ENCODE results near the gene DGKK.
"Not testable (repeated sequence)": the region's sequence is repeated elsewhere in the genome, so short reads cannot be mapped to it uniquely, and the experiment has no call there.

Gene DGKK

DNA sequence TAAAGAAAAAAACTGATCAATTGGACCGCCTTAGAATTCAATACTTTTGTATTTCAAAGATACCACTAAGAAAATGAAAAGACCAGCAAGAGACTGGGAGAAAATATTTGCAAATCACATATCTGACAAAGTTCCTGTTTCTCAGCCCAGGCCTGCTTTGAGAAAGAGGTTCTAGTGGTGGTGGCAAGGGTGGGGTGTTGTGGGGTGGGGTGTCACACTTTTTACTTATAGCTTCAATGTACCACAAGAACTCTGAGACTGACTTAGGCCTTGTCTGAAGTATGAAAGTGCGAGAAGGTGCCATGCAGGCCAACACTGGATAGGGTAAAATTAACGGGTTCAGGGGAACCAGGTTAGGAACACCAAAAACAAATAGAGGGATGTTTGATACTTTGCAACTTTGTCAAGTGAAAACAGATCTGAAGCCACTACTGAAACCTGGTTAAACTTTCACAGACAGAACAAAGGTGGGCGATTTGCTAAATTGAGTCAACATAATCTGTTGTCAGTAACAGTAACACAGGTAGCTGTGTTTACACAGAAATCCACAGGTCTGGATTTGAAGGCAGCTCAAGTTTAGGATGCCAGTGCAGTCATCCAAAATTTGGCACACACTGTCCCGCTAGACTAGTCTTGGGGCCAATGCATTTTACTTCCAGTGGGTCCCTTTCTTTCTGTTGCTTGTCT is 88.8 kb downstream of the DGKK start:
- Mint-ChIP-seq H3K27me3 (no peaks in the 10 kb centered on the region), H3K27ac (no peak overlapping the region), H3K4me1 (ENCODE audit: low read depth) (no peaks in the 10 kb centered on the region), H3K9me3 (no peaks in the 10 kb centered on the region), H3K36me3 (ENCODE audit: low read depth) (no peaks in the 10 kb centered on the region), H3K4me3 (no peak overlapping the region)

DNA sequence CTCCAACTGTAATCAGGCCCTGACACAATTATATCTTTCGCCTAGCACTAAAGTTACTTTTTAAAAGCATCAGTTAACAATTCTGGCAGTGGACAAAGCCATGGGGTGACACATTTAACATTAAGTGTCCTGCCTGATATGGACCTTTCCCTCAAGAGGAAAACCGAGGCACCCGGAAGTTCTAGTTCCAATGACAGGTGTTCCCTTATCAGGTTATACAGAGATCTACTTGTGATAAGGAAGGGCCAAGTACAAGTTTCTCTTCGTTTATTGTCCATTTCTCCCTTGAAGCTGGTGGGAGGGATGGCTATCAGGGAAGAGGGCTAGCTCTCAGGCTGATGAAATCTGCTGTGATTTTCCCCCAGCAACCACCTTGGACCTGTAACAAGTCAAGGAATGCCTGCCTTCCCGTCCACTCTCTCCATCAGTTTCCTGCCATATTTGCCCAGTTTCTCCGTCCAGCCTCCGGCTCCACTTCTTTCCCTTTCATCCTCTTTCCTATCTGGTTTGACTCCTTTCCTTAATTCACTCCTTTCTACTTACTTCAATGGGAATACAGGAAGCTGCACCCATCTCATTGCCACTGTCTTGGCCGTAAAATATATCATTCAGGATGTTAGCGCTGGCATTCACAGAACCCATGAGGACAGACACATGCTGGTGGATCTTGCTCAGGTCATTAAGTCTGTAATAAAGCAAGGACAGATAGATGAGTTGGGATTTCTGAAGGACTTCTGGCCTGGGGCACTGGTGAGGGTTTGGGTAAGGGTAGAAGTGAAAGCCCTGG is 95.0 kb downstream of the DGKK start:
- Mint-ChIP-seq H3K9me3 (no peaks in the 10 kb centered on the region), H3K36me3 (ENCODE audit: low read depth) (no peaks in the 10 kb centered on the region), H3K4me3 (no peak overlapping the region), H3K4me1 (ENCODE audit: low read depth) (no peaks in the 10 kb centered on the region), H3K27ac (no peak overlapping the region), H3K27me3 (no peaks in the 10 kb centered on the region)

DNA sequence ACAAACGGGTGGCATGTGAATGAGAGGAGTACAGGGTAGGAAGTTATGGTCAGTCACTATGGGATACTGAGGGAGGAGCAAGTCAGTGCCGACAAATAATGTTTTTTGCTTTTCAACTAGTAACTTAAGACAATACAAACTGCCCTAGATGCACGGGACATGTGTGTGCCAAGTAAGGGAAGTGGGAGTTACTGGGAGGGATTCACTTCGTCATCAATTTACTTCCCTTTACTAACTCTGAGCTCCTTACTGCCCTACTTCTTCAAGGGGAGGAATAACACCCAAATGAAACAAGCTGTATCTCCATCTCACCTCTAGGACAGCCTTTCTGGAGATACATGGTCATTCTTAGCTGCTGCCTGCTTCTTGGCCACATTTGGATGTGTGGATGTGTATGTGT is 97.7 kb downstream of the DGKK start:
- Mint-ChIP-seq H3K9me3 (no peaks in the 10 kb centered on the region), H3K36me3 (ENCODE audit: low read depth) (no peaks in the 10 kb centered on the region), H3K4me3 (no peak overlapping the region), H3K27me3 (no peaks in the 10 kb centered on the region), H3K27ac (no peak overlapping the region), H3K4me1 (ENCODE audit: low read depth) (no peaks in the 10 kb centered on the region)

DNA sequence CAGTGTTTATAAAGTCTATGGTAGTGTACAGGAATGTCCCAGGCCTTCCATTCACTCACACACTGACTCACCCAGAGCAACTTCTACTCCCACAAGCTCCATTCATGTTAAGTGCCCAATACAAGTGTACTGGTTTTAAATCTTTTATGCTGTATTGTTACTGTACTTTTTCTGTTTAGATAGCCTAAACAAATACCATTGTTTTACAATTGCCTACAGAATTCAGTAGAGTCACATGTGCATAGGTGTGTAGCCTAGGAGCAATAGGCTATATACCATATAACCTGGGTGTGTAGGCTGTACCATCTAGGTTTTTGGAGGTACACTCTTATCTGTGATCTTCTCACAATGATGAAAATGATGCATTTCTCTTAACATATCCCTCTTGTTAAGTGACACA is 126.7 kb downstream of the DGKK start:
- Mint-ChIP-seq H3K4me1 (ENCODE audit: low read depth) (no peaks in the 10 kb centered on the region), H3K9me3 (no peaks in the 10 kb centered on the region), H3K4me3 (no peak overlapping the region), H3K27ac (no peak overlapping the region), H3K36me3 (ENCODE audit: low read depth) (no peaks in the 10 kb centered on the region), H3K27me3 (no peaks in the 10 kb centered on the region)

DNA sequence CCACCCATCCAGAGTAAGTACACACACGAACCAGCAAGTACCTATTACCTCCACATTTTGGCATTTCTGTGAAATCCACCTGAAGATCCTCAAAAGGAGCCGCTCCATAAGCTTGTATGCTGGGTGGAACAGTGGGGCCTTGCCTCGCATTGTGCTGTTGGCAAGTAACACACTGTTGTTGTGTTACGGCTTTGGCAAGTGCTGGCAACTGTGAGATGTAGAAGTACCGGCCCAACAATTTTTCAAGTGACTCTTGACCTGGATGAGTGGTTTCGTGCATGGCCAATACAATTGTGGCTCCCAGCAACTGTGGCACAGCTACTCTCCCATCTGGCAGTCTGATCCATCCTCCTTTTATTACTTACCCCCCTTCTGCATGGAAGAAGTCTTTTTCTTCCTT is 137.3 kb downstream of the DGKK start:
- no peaks in the 10 kb centered on the region for H3K36me3 Mint-ChIP-seq (ENCODE audit: low read depth)
- H3K27ac Mint-ChIP-seq, result no peak overlapping the region
- no peaks in the 10 kb centered on the region for H3K4me1 Mint-ChIP-seq (ENCODE audit: low read depth)
- H3K4me3 Mint-ChIP-seq, result no peak overlapping the region
- H3K27me3 Mint-ChIP-seq, result no peaks in the 10 kb centered on the region
- H3K9me3 Mint-ChIP-seq, result no peaks in the 10 kb centered on the region

DNA sequence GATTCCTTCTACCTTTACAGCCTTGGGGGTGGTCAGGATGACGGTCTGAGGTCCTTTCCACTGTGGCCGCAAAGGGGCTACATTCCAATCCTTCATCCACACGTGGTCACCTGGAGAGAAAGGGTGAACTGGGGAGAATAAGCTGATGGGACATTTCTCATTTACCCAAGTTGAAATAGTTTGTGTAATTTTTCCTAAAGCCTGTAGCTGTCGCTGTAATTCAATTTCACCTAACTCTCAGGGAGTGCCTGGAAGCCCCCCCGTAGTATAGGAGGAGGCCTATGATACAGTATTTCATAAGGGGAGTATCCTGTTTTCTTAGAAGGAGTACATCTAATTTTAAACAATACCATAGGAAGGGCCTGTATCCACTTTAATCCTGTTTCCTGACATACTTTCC is 138.0 kb downstream of the DGKK start:
- not testable (repeated sequence) for H3K4me1 Mint-ChIP-seq (ENCODE audit: low read depth); H3K27ac Mint-ChIP-seq; H3K36me3 Mint-ChIP-seq (ENCODE audit: low read depth); H3K27me3 Mint-ChIP-seq; H3K9me3 Mint-ChIP-seq; H3K4me3 Mint-ChIP-seq

DNA sequence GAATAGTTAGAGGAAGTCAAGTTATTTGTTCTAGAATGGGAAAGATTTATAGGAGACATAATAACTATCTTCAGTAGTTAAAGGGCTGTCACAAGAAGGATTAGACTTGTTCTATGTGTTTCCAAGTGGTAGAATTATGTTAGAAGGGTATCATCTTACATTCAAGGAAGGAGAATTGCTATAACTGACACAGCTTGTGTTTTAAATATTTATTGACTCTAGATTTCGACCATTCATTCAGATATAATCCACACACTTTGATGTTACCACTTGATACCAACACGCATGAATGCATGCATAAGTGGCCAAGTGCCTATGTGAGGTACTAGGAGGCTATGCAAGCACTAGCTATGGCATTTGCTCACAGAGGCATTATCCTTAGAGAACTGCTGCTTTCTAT is 143.4 kb downstream of the DGKK start:
- Mint-ChIP-seq H3K27ac (no peak overlapping the region), H3K4me3 (no peak overlapping the region), H3K27me3 (no peaks in the 10 kb centered on the region), H3K36me3 (ENCODE audit: low read depth) (no peaks in the 10 kb centered on the region), H3K4me1 (ENCODE audit: low read depth) (no peaks in the 10 kb centered on the region), H3K9me3 (no peaks in the 10 kb centered on the region)

Data from stimulated activated naive CD8-positive, alpha-beta T cell treated with anti-CD3 and anti-CD28 coated beads, Interleukin-15, Interleukin-2, amounts not matched to agents 100 ng/mL and 50 ng/mL, for 24 hours (primary cell).